ENCODE measurements around the gene PDIA6. TPM values are rescaled to one million over a fixed set of nuclear protein-coding genes. Genes with fewer than 3 reads are reported as not detected.

PDIA6 gene
- total RNA-seq, 1 experiment from 2014 or later: 317 TPM

GRCh38 chr2:10828346-10828745 lies 15.8 kb upstream of the PDIA6 start:
- intact Hi-C loops (cut with micrococcal nuclease; ENCODE audit: unreplicated experiment): no loop called here
- no peak for TF ChIP-seq CTCF (IDR thresholded peaks at IDR 0.05; ENCODE audit: unreplicated experiment)
- Mint-ChIP-seq H3K27ac (ENCODE audit: unreplicated experiment) (no peak overlapping the region), H3K27me3 (ENCODE audit: unreplicated experiment) (peaks cover 98% of the 10 kb centered on the region), H3K36me3 (ENCODE audit: insufficient read depth, unreplicated experiment) (no peaks in the 10 kb centered on the region), H3K9me3 (ENCODE audit: low read depth, unreplicated experiment) (peaks cover 3% of the 10 kb centered on the region), H3K4me1 (ENCODE audit: low read depth, unreplicated experiment) (no peaks in the 10 kb centered on the region), H3K4me3 (ENCODE audit: low read depth, unreplicated experiment) (no peak overlapping the region)
- no peak for DNase-seq
- CTCF ChIA-PET: no interaction called here
- BruUV-seq (replicated peaks): no TSS peak

- intact Hi-C loops (cut with micrococcal nuclease; ENCODE audit: unreplicated experiment): no loop called here
- Mint-ChIP-seq H3K36me3 (ENCODE audit: insufficient read depth, unreplicated experiment) (no peaks in the 10 kb centered on the region), H3K4me1 (ENCODE audit: low read depth, unreplicated experiment) (no peaks in the 10 kb centered on the region), H3K9me3 (ENCODE audit: low read depth, unreplicated experiment) (peaks cover 3% of the 10 kb centered on the region), H3K27ac (ENCODE audit: unreplicated experiment) (no peak overlapping the region), H3K4me3 (ENCODE audit: low read depth, unreplicated experiment) (no peak overlapping the region), H3K27me3 (ENCODE audit: unreplicated experiment) (peaks cover 91% of the 10 kb centered on the region)
- CTCF ChIA-PET: no interaction called here
- TF ChIP-seq CTCF (IDR thresholded peaks at IDR 0.05; ENCODE audit: unreplicated experiment): no peak
- DNase-seq: no peak
- no TSS peak for BruUV-seq (replicated peaks)
These were observed 14.0 kb upstream of the PDIA6 start for GRCh38 chr2:10826625-10827024.

GRCh38 chr2:10826026-10826425 lies 13.4 kb upstream of the PDIA6 start:
- intact Hi-C loops (cut with micrococcal nuclease; ENCODE audit: unreplicated experiment): no loop called here
- no peaks in the 10 kb centered on the region for H3K4me1 Mint-ChIP-seq (ENCODE audit: low read depth, unreplicated experiment)
- H3K9me3 Mint-ChIP-seq (ENCODE audit: low read depth, unreplicated experiment): peaks cover 3% of the 10 kb centered on the region
- BruUV-seq (replicated peaks): no TSS peak
- H3K27ac Mint-ChIP-seq (ENCODE audit: unreplicated experiment): no peak overlapping the region
- no peak for DNase-seq
- CTCF ChIA-PET: no interaction called here
- no peaks in the 10 kb centered on the region for H3K36me3 Mint-ChIP-seq (ENCODE audit: insufficient read depth, unreplicated experiment)
- no peak for TF ChIP-seq CTCF (IDR thresholded peaks at IDR 0.05; ENCODE audit: unreplicated experiment)
- H3K27me3 Mint-ChIP-seq (ENCODE audit: unreplicated experiment): peaks cover 91% of the 10 kb centered on the region
- no peak overlapping the region for H3K4me3 Mint-ChIP-seq (ENCODE audit: low read depth, unreplicated experiment)

GRCh38 chr2:10824191-10824590 lies 11.6 kb upstream of the PDIA6 start:
- Mint-ChIP-seq H3K4me3 (ENCODE audit: low read depth, unreplicated experiment) (no peak overlapping the region), H3K4me1 (ENCODE audit: low read depth, unreplicated experiment) (no peaks in the 10 kb centered on the region), H3K9me3 (ENCODE audit: low read depth, unreplicated experiment) (peaks cover 3% of the 10 kb centered on the region), H3K36me3 (ENCODE audit: insufficient read depth, unreplicated experiment) (no peaks in the 10 kb centered on the region), H3K27me3 (ENCODE audit: unreplicated experiment) (peaks cover 91% of the 10 kb centered on the region), H3K27ac (ENCODE audit: unreplicated experiment) (no peak overlapping the region)
- CTCF ChIA-PET: no interaction called here
- intact Hi-C loops (cut with micrococcal nuclease; ENCODE audit: unreplicated experiment): no loop called here
- TF ChIP-seq CTCF (IDR thresholded peaks at IDR 0.05; ENCODE audit: unreplicated experiment): no peak
- DNase-seq: no peak
- BruUV-seq (replicated peaks): no TSS peak
